K562 (cell line): Measurements from ENCODE around the gene ARSA. TPM values are rescaled to one million over a fixed set of nuclear protein-coding genes. Genes with fewer than 3 reads are reported as not detected.

Experiments
- ATAC-seq: fragments of 200-7000 bp; cut with Tn5 transposase; 3 replicates; pipeline ENCODE4 v1.9.1; 2020; ENCODE audit warnings: moderate library complexity
- BruUV-seq: library from RNA; stranded (reverse); fragments of 400-500 nt; replicated peaks from 2 replicates; lab custom pipeline; 2021; lab: Mats Ljungman, UMichigan
- CTCF ChIA-PET: fragments of 300-600 bp; formaldehyde crosslinking; extraction: SDS; loops from one replicate; lab custom pipeline; 2021; ENCODE audit warnings: low intra/inter-chr PET ratio; lab: Yijun Ruan, JAX
- POLR2A ChIA-PET: fragments of 300-600, 350-650 bp; sonication (Branson Sonifier 250); formaldehyde crosslinking; extraction: SDS; loops from one replicate; lab custom pipeline; 2021; ENCODE audit warnings: antibody characterized with exemption, inconsistent platforms; lab: Yijun Ruan, JAX
- DNase-seq, 4 experiments: peaks; one replicate each; pipeline versions ENCODE4 v3.0.0 to v3.0.0-alpha.2; 2011 to 2018; ENCODE audit warnings: low spot score in 3 of 4, mixed read lengths in 3 of 4; ENCODE audit errors: extremely low read depth in 1 of 4
- FAIRE-seq: peaks from 2 replicates; lab custom pipeline; 2011; peaks lifted over from hg19 to GRCh38; lab: Jason Lieb, UNC
- H2AFZ ChIP-seq: 2 replicates; pipeline ENCODE4 v1.6.0; 2011; ENCODE audit warnings: low read depth, low read length, control low read depth, inconsistent platforms
- H3K27ac ChIP-seq: fragments of 200-600 bp; 3 replicates; pipeline ENCODE4 v1.8.0; 2011; ENCODE audit warnings: low read depth, mild to moderate bottlenecking, control low read depth, inconsistent platforms, low read length, moderate library complexity, mixed read lengths; ENCODE audit errors: extremely low read depth
- H3K27me3 ChIP-seq, 2 experiments: fragments of 300-600 bp in 1 of 2; 2 replicates in 1 of 2; 3 replicates in 1 of 2; pipeline versions ENCODE4 v1.6.0 to v1.8.0; 2011; ENCODE audit warnings: inconsistent platforms in 2 of 2, low read length in 2 of 2, mild to moderate bottlenecking in 1 of 2, mixed read lengths in 1 of 2, moderate library complexity in 1 of 2; ENCODE audit not compliant: control insufficient read depth in 2 of 2, insufficient read depth in 2 of 2
- H3K36me3 ChIP-seq: fragments of 300-600 bp; 3 replicates; pipeline ENCODE4 v1.8.0; 2011; ENCODE audit warnings: mild to moderate bottlenecking, low read length, inconsistent platforms; ENCODE audit not compliant: control insufficient read depth, insufficient read depth
- H3K4me1 ChIP-seq, 2 experiments: fragments of 200-600 bp in 1 of 2; replicated peaks in 1 of 2; 2 replicates in 1 of 2; 3 replicates in 1 of 2; pipeline versions ENCODE4 v1.5.1 to v1.8.0; 2011; ENCODE audit warnings: inconsistent platforms in 2 of 2, low read length in 2 of 2, mild to moderate bottlenecking in 1 of 2, mixed read lengths in 1 of 2, moderate library complexity in 1 of 2; ENCODE audit not compliant: control insufficient read depth in 2 of 2, insufficient read depth in 2 of 2
- H3K4me2 ChIP-seq: 2 replicates; pipeline ENCODE4 v1.6.1; 2011; ENCODE audit warnings: low read length, control low read depth, inconsistent platforms, mixed read lengths; ENCODE audit not compliant: insufficient read depth
- H3K4me3 ChIP-seq: fragments of 200-600 bp; sonication (generic), shearing (Covaris generic); 2 replicates; pipeline ENCODE4 v1.5.1; 2016; ENCODE audit warnings: control low read depth, inconsistent platforms
- H3K79me2 ChIP-seq: fragments of 200-600 bp; 3 replicates; pipeline ENCODE4 v1.8.0; 2011; ENCODE audit warnings: low read length, inconsistent platforms; ENCODE audit not compliant: control insufficient read depth, insufficient read depth
- H3K9ac ChIP-seq, 2 experiments: 2 replicates each; pipeline versions ENCODE4 v1.6.0 to v1.6.1; 2011; ENCODE audit warnings: low read depth in 2 of 2, low read length in 2 of 2, control low read depth in 1 of 2, inconsistent platforms in 1 of 2, mild to moderate bottlenecking in 1 of 2, mixed read lengths in 1 of 2; ENCODE audit not compliant: insufficient read depth in 1 of 2
- H3K9me1 ChIP-seq: one replicate; pipeline ENCODE4 v1.6.0; 2011; ENCODE audit warnings: inconsistent platforms, mild to moderate bottlenecking, low read length, moderate library complexity; ENCODE audit not compliant: control insufficient read depth, insufficient read depth
- H3K9me3 ChIP-seq: replicated peaks from 2 replicates; pipeline ENCODE4 v1.5.1; 2011; ENCODE audit warnings: low read depth, low read length, inconsistent platforms; ENCODE audit not compliant: control insufficient read depth, insufficient read depth
- H4K20me1 ChIP-seq: replicated peaks from 2 replicates; pipeline ENCODE4 v1.6.1; 2011; ENCODE audit warnings: low read length, inconsistent platforms, mixed read lengths; ENCODE audit not compliant: control insufficient read depth, insufficient read depth
- MCM5 ChIP-seq: fragments of 450-650 bp; IDR thresholded peaks from 2 replicates; pipeline ENCODE4 v1.6.1; 2016; ENCODE audit warnings: low read depth
- MTA1 ChIP-seq: fragments of 450-650 bp; IDR thresholded peaks from 2 replicates; pipeline ENCODE4 v1.6.1; 2017; ENCODE audit warnings: borderline replicate concordance
- POU5F1 ChIP-seq: fragments of 150-350 bp; IDR thresholded peaks from 2 replicates; pipeline ENCODE4 v1.6.1; 2014; ENCODE audit warnings: borderline replicate concordance, low read length, low read depth, mild to moderate bottlenecking; ENCODE audit not compliant: partially characterized antibody
- PPARD ChIP-seq: fragments of 250-450 bp; sonication (Bioruptor Pico); IDR thresholded peaks from 2 replicates; pipeline ENCODE4 v1.8.0; 2022; ENCODE audit warnings: inconsistent platforms, mild to moderate bottlenecking, moderate library complexity
- RBM25 ChIP-seq: fragments of 200-400 bp; formaldehyde crosslinking; IDR thresholded peaks from 2 replicates; pipeline ENCODE4 v1.6.1; 2018; ENCODE audit warnings: low read length, low read depth, moderate library complexity; ENCODE audit not compliant: severe bottlenecking
- U2AF1 ChIP-seq: fragments of 200-400 bp; formaldehyde crosslinking; optimal IDR thresholded peaks from 2 replicates; pipeline ENCODE3; 2017; ENCODE audit warnings: mild to moderate bottlenecking, low read depth, low read length, moderate library complexity
- ZFPM2 ChIP-seq: fragments of 250-450 bp; sonication (Bioruptor Pico); IDR thresholded peaks from 2 replicates; pipeline ENCODE4 v1.5.1; 2022; ENCODE audit warnings: mild to moderate bottlenecking
- ZNF197 ChIP-seq: fragments of 200-800 bp; sonication (Bioruptor generic); IDR thresholded peaks from 2 replicates; pipeline ENCODE4 v1.6.1; 2016; ENCODE audit warnings: low read depth, missing genetic modification characterization, missing compliant biosample characterization
- ZNF41 ChIP-seq: fragments of 250-450 bp; sonication (Bioruptor Pico); conservative IDR thresholded peaks from 2 replicates; pipeline ENCODE4 v1.4.0; 2020; ENCODE audit warnings: mild to moderate bottlenecking
- WGBS: fragments of 100-300 bp; shearing (Covaris generic); methylation state at CpG from one replicate; pipeline ENCODE4 v1.1.6; 2016; ENCODE audit warnings: low coverage, mixed read lengths; ENCODE audit not compliant: insufficient coverage; ENCODE audit errors: missing lambda C conversion rate; 5-methylcytosine and 5-hydroxymethylcytosine counted together
- in situ Hi-C: fragments of 300-500 bp; cut with MboI; formaldehyde crosslinking; loops from 4 replicates; pipeline ENCODE4 v1.15.0; 2018; ENCODE audit warnings: inconsistent platforms, mixed read lengths
- intact Hi-C: fragments of 100-400 bp; cut with micrococcal nuclease; formaldehyde crosslinking; loops from 2 replicates; pipeline ENCODE4 v1.14.2; 2022
- polyA plus RNA-seq, 8 experiments: library from polyadenylated mRNA; depleted of rRNA in 4 of 8; stranded (reverse) in 5 of 8; unstranded in 3 of 8; fragments of >200 nt; fragmentation: Nextera tagmentation in 2 of 8; fragmentation: Illumina TruSeq in 1 of 8; extraction: Ambion mirVana in 2 of 8; extraction: Trizol in 1 of 8; gene quantifications; 2 replicates each; pipeline versions ENCODE4 v1.2.1 to v1.2.3, GENCODE V29; 2011 to 2014; ENCODE audit warnings: inconsistent platforms in 1 of 8, missing spikeins in 1 of 8
- total RNA-seq, 7 experiments: library from RNA; depleted of rRNA in 6 of 7; stranded (reverse); fragments of >200 nt in 6 of 7; fragmentation: Illumina TruSeq in 2 of 7; extraction: Trizol in 2 of 7; gene quantifications; 2 replicates each; pipeline versions ENCODE4 v1.2.1 to v1.2.3, GENCODE V29; 2011 to 2021; ENCODE audit warnings: low replicate concordance in 1 of 7
- TF ChIP-seq, protein P1 (sequence below): fragments of 250-450 bp; sonication (Bioruptor Pico); IDR thresholded peaks from 2 replicates; pipeline ENCODE4 v1.8.0; 2022; ENCODE audit warnings: inconsistent platforms
- TF ChIP-seq, protein P2 (sequence below), 2 experiments: fragments of 450-650 bp; IDR thresholded peaks; 2 replicates each; pipeline ENCODE4 v1.6.1; 2018; ENCODE audit warnings: mild to moderate bottlenecking in 2 of 2, low read depth in 1 of 2; ENCODE audit not compliant: partially characterized antibody in 2 of 2
- TF ChIP-seq, protein P3 (sequence below): IDR thresholded peaks from 2 replicates; pipeline ENCODE4 v1.6.1; 2011; ENCODE audit not compliant: insufficient read length; ENCODE audit errors: extremely low read depth

ARSA gene
- total and polyA plus RNA-seq, 9 of the 15 experiments (the other 6 are each of a cell fraction or from before 2014, with no cell fraction given): 0.32 to 10.9 (median 1.8) TPM; not detected in 1

DNA sequence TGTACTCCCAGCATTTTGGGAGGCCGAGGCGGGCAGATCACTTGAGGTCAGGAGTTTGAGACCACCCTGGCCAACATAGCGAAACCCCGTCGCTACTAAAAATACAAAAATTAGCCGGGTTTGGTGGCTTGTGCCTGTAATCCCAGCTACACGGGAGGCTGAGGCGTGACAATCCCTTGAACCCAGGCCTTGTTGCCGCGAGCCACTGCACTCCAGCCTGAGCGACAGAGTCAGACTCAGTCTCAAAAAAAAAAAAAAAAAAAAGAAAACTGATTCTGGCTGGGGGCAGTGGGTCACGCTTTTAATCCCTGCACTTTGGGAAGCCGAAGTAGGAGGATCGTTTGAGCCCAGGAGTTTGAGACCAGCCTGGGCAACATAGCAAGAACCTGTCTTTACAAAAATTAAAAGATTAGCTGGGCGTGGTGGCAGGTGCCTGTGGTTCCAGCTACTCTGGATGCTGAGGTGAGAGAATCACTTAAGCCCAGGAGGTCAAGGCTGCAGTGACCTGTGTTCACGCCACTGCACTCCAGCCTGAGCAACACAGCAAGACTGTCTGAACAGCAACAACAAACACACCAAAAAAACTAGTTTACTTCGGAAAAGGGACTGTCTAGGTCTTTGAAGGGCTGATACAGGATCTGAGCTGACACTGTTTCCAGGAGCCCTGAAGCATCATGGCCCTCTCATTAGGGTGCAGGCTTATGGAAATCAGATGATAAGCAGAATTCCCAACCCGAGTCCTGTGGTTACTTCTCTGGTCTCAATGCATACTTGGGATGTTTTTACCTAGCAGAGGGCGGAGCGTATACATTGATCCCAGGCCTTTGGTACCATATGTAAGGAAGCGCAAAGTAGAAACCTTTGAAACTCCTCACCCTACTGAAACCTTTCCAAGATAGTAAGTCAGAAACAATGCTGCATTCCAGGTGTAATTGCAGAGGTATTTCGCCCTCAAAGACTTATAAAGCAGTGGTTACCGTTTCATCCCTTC lies 43.6 kb downstream of the ARSA start:
- H3K27ac ChIP-seq: no peak overlapping the region
- no peaks in the 10 kb centered on the region for H3K9me1 ChIP-seq
- H3K36me3 ChIP-seq: no peaks in the 10 kb centered on the region; the same call in 2 of the 3 replicates
- ChIA-PET POLR2A (interaction anchor here (0.6 to 1.6 kb wide), 2 partner anchors 9 to 104 kb away, joined by 3 to 4 read pairs; no protein-coding TSS in a partner anchor), CTCF (no interaction called here)
- no peak for FAIRE-seq
- no peak overlapping the region for H3K4me3 ChIP-seq
- intact Hi-C loops (no loop called here), in situ Hi-C loops (no loop called here)
- no peak for ATAC-seq
- DNase-seq: no peak
- no peaks in the 10 kb centered on the region for H4K20me1 ChIP-seq
- H3K9me3 ChIP-seq: no peaks in the 10 kb centered on the region
- BruUV-seq: no TSS peak
- no peaks in the 10 kb centered on the region for H3K27me3 ChIP-seq
- peaks cover 15 to 20% of the 10 kb centered on the region in 2 experiments; a peak in 4 of 5 replicates for H3K4me1 ChIP-seq
- no peak overlapping the region for H2AFZ ChIP-seq
- no peak overlapping the region for H3K4me2 ChIP-seq
- 86% methylated on average over 19 of the region's 23 CpGs for WGBS
- H3K79me2 ChIP-seq: peaks cover 6% of the 10 kb centered on the region; the same call in 2 of the 3 replicates
- no peak overlapping the region for H3K9ac ChIP-seq
- TF ChIP-seq ZNF41 (CRISPR knock-in tag) (no peak), PPARD (CRISPR knock-in tag) (no peak), ZFPM2 (no peak), U2AF1 (no peak), ZNF197 (CRISPR knock-in tag) (no peak), POU5F1 (no peak), MCM5 (no peak), MTA1 (no peak), RBM25 (no peak)
- TF ChIP-seq, protein P1, sequence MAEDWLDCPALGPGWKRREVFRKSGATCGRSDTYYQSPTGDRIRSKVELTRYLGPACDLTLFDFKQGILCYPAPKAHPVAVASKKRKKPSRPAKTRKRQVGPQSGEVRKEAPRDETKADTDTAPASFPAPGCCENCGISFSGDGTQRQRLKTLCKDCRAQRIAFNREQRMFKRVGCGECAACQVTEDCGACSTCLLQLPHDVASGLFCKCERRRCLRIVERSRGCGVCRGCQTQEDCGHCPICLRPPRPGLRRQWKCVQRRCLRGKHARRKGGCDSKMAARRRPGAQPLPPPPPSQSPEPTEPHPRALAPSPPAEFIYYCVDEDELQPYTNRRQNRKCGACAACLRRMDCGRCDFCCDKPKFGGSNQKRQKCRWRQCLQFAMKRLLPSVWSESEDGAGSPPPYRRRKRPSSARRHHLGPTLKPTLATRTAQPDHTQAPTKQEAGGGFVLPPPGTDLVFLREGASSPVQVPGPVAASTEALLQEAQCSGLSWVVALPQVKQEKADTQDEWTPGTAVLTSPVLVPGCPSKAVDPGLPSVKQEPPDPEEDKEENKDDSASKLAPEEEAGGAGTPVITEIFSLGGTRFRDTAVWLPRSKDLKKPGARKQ (CRISPR knock-in tag): no peak
- TF ChIP-seq, protein P2, sequence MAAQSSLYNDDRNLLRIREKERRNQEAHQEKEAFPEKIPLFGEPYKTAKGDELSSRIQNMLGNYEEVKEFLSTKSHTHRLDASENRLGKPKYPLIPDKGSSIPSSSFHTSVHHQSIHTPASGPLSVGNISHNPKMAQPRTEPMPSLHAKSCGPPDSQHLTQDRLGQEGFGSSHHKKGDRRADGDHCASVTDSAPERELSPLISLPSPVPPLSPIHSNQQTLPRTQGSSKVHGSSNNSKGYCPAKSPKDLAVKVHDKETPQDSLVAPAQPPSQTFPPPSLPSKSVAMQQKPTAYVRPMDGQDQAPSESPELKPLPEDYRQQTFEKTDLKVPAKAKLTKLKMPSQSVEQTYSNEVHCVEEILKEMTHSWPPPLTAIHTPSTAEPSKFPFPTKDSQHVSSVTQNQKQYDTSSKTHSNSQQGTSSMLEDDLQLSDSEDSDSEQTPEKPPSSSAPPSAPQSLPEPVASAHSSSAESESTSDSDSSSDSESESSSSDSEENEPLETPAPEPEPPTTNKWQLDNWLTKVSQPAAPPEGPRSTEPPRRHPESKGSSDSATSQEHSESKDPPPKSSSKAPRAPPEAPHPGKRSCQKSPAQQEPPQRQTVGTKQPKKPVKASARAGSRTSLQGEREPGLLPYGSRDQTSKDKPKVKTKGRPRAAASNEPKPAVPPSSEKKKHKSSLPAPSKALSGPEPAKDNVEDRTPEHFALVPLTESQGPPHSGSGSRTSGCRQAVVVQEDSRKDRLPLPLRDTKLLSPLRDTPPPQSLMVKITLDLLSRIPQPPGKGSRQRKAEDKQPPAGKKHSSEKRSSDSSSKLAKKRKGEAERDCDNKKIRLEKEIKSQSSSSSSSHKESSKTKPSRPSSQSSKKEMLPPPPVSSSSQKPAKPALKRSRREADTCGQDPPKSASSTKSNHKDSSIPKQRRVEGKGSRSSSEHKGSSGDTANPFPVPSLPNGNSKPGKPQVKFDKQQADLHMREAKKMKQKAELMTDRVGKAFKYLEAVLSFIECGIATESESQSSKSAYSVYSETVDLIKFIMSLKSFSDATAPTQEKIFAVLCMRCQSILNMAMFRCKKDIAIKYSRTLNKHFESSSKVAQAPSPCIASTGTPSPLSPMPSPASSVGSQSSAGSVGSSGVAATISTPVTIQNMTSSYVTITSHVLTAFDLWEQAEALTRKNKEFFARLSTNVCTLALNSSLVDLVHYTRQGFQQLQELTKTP (IDR thresholded peaks at IDR 0.05; ENCODE audit: low read depth in 1 of 2, partially characterized antibody in 2 of 2): no peak
- TF ChIP-seq, protein P3, sequence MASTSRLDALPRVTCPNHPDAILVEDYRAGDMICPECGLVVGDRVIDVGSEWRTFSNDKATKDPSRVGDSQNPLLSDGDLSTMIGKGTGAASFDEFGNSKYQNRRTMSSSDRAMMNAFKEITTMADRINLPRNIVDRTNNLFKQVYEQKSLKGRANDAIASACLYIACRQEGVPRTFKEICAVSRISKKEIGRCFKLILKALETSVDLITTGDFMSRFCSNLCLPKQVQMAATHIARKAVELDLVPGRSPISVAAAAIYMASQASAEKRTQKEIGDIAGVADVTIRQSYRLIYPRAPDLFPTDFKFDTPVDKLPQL: no peak
